Measurements from ENCODE around the gene RCL1. TPM values are rescaled to one million over a fixed set of nuclear protein-coding genes. Genes with fewer than 3 reads are reported as not detected.

Gene RCL1
- total and polyA plus RNA-seq, 7 donors = 8.9 to 29.5 (median 16.0) TPM

DNA sequence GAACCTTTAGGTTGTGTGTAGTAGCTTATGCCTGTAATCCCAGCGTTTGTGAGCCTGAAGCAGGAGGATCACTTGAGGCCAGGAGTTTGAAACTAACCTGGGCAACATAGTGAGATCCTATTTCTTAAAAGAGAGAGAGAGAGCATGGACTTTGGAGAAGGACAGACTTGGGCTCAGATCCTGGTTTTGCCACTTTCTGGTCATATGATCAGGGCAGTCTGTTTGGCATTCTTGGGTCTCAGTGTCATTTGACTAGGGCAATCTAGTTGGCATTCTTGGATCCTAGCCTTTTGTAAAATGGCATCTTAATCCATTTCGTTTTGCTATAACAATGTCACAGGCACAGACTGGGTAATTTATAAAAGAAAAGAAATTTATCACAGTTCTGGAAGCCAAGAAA is 28.4 kb downstream of the RCL1 start:
- DNase-seq (no peak), ATAC-seq (peak; percentile 45 to 60 (median 48))
- TF ChIP-seq CTCF (IDR thresholded peaks at IDR 0.05) = no peak
- no peaks in the 10 kb centered on the region for H3K36me3 ChIP-seq (ENCODE audit: insufficient read depth in 1 of 2, low read depth in 1 of 2)
- 33 to 42% (median 35%) methylated on average over 2 of the region's 2 CpGs for WGBS, 3 donors
- H3K4me1 ChIP-seq = peaks cover 14% of the 10 kb centered on the region
- intact Hi-C loops (cut with DNase I) = no loop called here
- H3K27ac ChIP-seq = peak overlapping the region; percentile 67
- H3K9me3 ChIP-seq = no peaks in the 10 kb centered on the region
- no peak overlapping the region for H3K4me3 ChIP-seq
- no peaks in the 10 kb centered on the region for H3K27me3 ChIP-seq (ENCODE audit: insufficient read depth in 3 of 3, low read length in 2 of 3)

DNA sequence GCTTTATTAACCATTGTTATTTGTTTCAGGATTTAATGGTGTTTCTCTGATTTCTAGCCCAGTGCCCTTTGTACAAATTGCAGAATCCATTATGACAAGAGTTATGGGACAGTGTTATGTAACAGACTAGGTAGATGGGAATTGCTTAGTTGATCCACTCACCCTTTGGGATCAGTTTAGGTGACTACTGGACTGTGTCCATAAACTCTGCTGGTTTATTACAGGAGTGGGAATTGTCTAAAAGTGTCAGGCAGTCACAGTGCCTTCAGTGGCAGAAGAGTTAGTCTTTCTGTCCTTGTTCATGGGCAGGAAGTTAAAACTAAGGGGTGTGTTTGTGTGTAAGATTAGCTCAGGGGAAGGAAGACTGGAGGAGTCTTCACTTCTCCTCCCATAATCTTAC is 29.3 kb downstream of the RCL1 start:
- H3K4me3 ChIP-seq = no peak overlapping the region
- no peaks in the 10 kb centered on the region for H3K9me3 ChIP-seq
- peak in 3 of 4 donors; percentile 16 to 52 (median 24) for ATAC-seq
- H3K4me1 ChIP-seq = peaks cover 19% of the 10 kb centered on the region
- no peak for TF ChIP-seq CTCF (IDR thresholded peaks at IDR 0.05)
- H3K27ac ChIP-seq = peak overlapping the region; percentile 67
- no peak for DNase-seq
- no peaks in the 10 kb centered on the region for H3K36me3 ChIP-seq (ENCODE audit: insufficient read depth in 1 of 2, low read depth in 1 of 2)
- H3K27me3 ChIP-seq (ENCODE audit: insufficient read depth in 3 of 3, low read length in 2 of 3) = no peaks in the 10 kb centered on the region
- intact Hi-C loops (cut with DNase I) = loop anchor here in 1 of 2 donors (2.0 kb wide), 1 partner anchor 23 kb away; no protein-coding TSS in a partner anchor

GRCh38 chr9:4826417-4827166 is 33.8 kb downstream of the RCL1 start:
- intact Hi-C loops (cut with DNase I) = no loop called here
- peaks cover 52% of the 10 kb centered on the region for H3K4me1 ChIP-seq
- H3K9me3 ChIP-seq = no peaks in the 10 kb centered on the region
- ATAC-seq (peak; percentile 58 to 72 (median 64)), DNase-seq (no peak)
- TF ChIP-seq CTCF (IDR thresholded peaks at IDR 0.05) = no peak
- WGBS, 3 donors = 30 to 48% (median 36%) methylated on average over 7 of the region's 7 CpGs
- peak overlapping the region; percentile 9 for H3K4me3 ChIP-seq
- H3K27me3 ChIP-seq (ENCODE audit: insufficient read depth in 3 of 3, low read length in 2 of 3) = no peaks in the 10 kb centered on the region
- no peaks in the 10 kb centered on the region for H3K36me3 ChIP-seq (ENCODE audit: insufficient read depth in 1 of 2, low read depth in 1 of 2)
- H3K27ac ChIP-seq = peak overlapping the region; percentile 73

DNA sequence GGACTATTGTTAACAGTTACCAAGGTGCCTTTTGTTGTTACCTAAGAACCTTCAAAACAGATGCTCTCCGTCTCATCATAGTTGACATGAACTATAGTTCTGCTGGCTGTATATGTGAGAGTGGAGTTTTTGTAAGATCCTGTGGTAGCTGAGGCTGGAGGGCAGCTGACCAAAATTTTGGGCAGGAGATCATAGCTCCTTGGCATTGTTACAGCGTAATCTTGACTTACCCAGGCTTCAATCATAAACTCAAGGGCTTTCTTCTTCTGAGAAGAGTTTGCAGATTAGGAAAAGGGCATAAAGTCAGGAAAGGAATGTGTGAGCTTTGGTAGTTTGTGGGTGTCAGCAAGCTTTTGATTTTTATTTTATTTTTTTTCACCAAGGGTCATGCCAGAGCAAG is 34.5 kb downstream of the RCL1 start:
- no peak for TF ChIP-seq CTCF (IDR thresholded peaks at IDR 0.05)
- intact Hi-C loops (cut with DNase I) = no loop called here
- no peak for DNase-seq
- Histone ChIP-seq H3K4me3 (peak overlapping the region; percentile 9), H3K9me3 (no peaks in the 10 kb centered on the region), H3K27ac (peak overlapping the region; percentile 73), H3K27me3 (ENCODE audit: insufficient read depth in 3 of 3, low read length in 2 of 3) (no peaks in the 10 kb centered on the region), H3K4me1 (peaks cover 52% of the 10 kb centered on the region), H3K36me3 (ENCODE audit: insufficient read depth in 1 of 2, low read depth in 1 of 2) (no peaks in the 10 kb centered on the region)
- 49 to 69% (median 51%) methylated on average over 2 of the region's 2 CpGs for WGBS, 3 donors
- ATAC-seq = no peak

GRCh38 chr9:4828761-4829160 is 36.0 kb downstream of the RCL1 start:
- Histone ChIP-seq H3K4me3 (no peak overlapping the region), H3K4me1 (peaks cover 61% of the 10 kb centered on the region), H3K27me3 (ENCODE audit: insufficient read depth in 3 of 3, low read length in 2 of 3) (no peaks in the 10 kb centered on the region), H3K27ac (peak overlapping the region; percentile 68), H3K9me3 (no peaks in the 10 kb centered on the region), H3K36me3 (ENCODE audit: insufficient read depth in 1 of 2, low read depth in 1 of 2) (no peaks in the 10 kb centered on the region)
- ATAC-seq (no peak), DNase-seq (no peak)
- intact Hi-C loops (cut with DNase I) = no loop called here
- TF ChIP-seq CTCF (IDR thresholded peaks at IDR 0.05) = no peak
- 23 to 43% (median 26%) methylated on average over 2 of the region's 2 CpGs for WGBS, 3 donors

Data from psoas muscle (tissue), 8 donors.